ENCODE data around the gene FGF13.

The FGF13 gene

GRCh38 chrX:138651494-138651893 is 60.0 kb downstream of the FGF13 start:
- no peak for DNase-seq

DNA sequence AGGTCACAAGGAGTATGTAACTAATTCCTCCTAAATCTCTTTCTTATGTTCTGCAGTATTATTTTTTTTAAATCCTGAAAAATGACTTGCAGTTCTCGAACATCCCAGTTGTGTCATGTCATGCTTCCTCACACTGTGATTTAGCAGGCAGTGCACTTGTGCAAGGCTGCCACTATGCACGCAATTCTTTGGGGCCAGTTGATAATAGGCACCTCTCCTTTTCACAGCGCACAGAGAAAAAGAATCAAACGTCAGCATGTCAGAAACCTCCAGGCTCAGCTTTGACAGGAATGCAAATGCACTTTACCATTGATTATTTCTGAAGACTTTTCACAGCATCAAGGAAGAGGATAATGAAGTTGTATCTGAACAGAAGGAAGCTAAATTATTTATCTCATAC is 62.9 kb downstream of the FGF13 start:
- no peak for DNase-seq

GRCh38 chrX:138638996-138639395 is 72.5 kb downstream of the FGF13 start:
- DNase-seq = no peak

Measured in amniotic stem cell (primary cell).